ENCODE measurements around the gene FSTL5.

Gene FSTL5

GRCh38 chr4:161702287-161702686, 461.5 kb downstream of the FSTL5 start:
- no peak for TF ChIP-seq CTCF (IDR thresholded peaks at IDR 0.05)
- no peak for DNase-seq (ENCODE audit: low spot score)
- H3K27ac ChIP-seq, result no peak overlapping the region
- no peak overlapping the region for H3K4me3 ChIP-seq

- TF ChIP-seq CTCF (IDR thresholded peaks at IDR 0.05), result no peak
- H3K4me3 ChIP-seq, result no peak overlapping the region
- no peak for DNase-seq (ENCODE audit: low spot score)
- no peak overlapping the region for H3K27ac ChIP-seq
Observed at GRCh38 chr4:161696944-161697343, 466.9 kb downstream of the FSTL5 start.

- Histone ChIP-seq H3K4me3 (no peak overlapping the region), H3K27ac (no peak overlapping the region)
- TF ChIP-seq CTCF (IDR thresholded peaks at IDR 0.05), result no peak
- DNase-seq (ENCODE audit: low spot score), result no peak
Observed at GRCh38 chr4:161680146-161680545, 483.7 kb downstream of the FSTL5 start.

- H3K4me3 ChIP-seq, result no peak overlapping the region
- no peak for DNase-seq (ENCODE audit: low spot score)
- TF ChIP-seq CTCF (IDR thresholded peaks at IDR 0.05), result no peak
- no peak overlapping the region for H3K27ac ChIP-seq
Observed at GRCh38 chr4:161664740-161665139, 499.1 kb downstream of the FSTL5 start.

GRCh38 chr4:161663844-161664243, 500.0 kb downstream of the FSTL5 start:
- no peak for TF ChIP-seq CTCF (IDR thresholded peaks at IDR 0.05)
- Histone ChIP-seq H3K27ac (no peak overlapping the region), H3K4me3 (no peak overlapping the region)
- DNase-seq (ENCODE audit: low spot score), result no peak

- DNase-seq (ENCODE audit: low spot score), result no peak
- no peak for TF ChIP-seq CTCF (IDR thresholded peaks at IDR 0.05)
- Histone ChIP-seq H3K27ac (no peak overlapping the region), H3K4me3 (no peak overlapping the region)
Observed at GRCh38 chr4:161658676-161659075, 505.1 kb downstream of the FSTL5 start.

- DNase-seq (ENCODE audit: low spot score), result no peak
- no peak for TF ChIP-seq CTCF (IDR thresholded peaks at IDR 0.05)
- Histone ChIP-seq H3K27ac (no peak overlapping the region), H3K4me3 (no peak overlapping the region)
Observed at GRCh38 chr4:161657616-161658015, 506.2 kb downstream of the FSTL5 start.

Measured in coronary artery (tissue), 2 donors.